Left lung (tissue), 10 donors: ENCODE measurements around the gene EXOC4. TPM values are rescaled to one million over a fixed set of nuclear protein-coding genes. Genes with fewer than 3 reads are reported as not detected.

Source experiments
- ATAC-seq: fragments of 200-7000 bp; cut with Tn5 transposase; one replicate; pipeline ENCODE4 v1.9.1; 2020; ENCODE audit warnings: moderate library complexity
- DNase-seq, 4 donors: peaks; one replicate each; pipeline ENCODE4 v3.0.0-alpha.2; 2013 to 2020
- H3K27ac ChIP-seq, 2 donors: fragments of 200-600 bp; sonication (generic) in 1 of 2; one replicate each; pipeline versions ENCODE4 v1.5.0 to v1.8.0; 2020 to 2021
- H3K27me3 ChIP-seq, 2 donors: fragments of 200-600 bp; sonication (generic) in 1 of 2; one replicate each; pipeline versions ENCODE4 v1.5.0 to v1.8.0; 2020 to 2021
- H3K36me3 ChIP-seq, 2 donors: fragments of 200-600 bp; sonication (generic) in 1 of 2; one replicate each; pipeline versions ENCODE4 v1.5.0 to v1.8.0; 2020 to 2021
- H3K4me1 ChIP-seq, 2 donors: fragments of 200-600 bp; one replicate each; pipeline ENCODE4 v1.8.0; 2021
- H3K4me3 ChIP-seq, 2 donors: fragments of 200-600 bp; sonication (generic) in 1 of 2; one replicate each; pipeline versions ENCODE4 v1.5.0 to v1.8.0; 2020 to 2021; ENCODE audit warnings: mild to moderate bottlenecking in 1 of 2
- H3K9me3 ChIP-seq, 2 donors: fragments of 200-600 bp; sonication (generic) in 1 of 2; one replicate each; pipeline versions ENCODE4 v1.5.0 to v1.8.0; 2020 to 2021
- CTCF ChIP-seq, 2 donors: fragments of 200-600 bp; sonication (generic) in 1 of 2; IDR thresholded peaks; one replicate each; pipeline versions ENCODE4 v1.5.0 to v1.8.0; 2021; ENCODE audit warnings: antibody characterized with exemption in 2 of 2
- intact Hi-C, 2 donors: fragments of 100-400 bp; cut with DNase I; formaldehyde crosslinking; loops; one replicate each; pipeline versions ENCODE4 v1.11.2 to v1.14.2; 2022
- polyA plus RNA-seq, 6 donors: library from polyadenylated mRNA; unstranded; fragments of 120-200 nt; gene quantifications; one replicate each; pipeline ENCODE4 v1.2.1, GENCODE V29; 2013; ENCODE audit not compliant: insufficient read length in 6 of 6
- total RNA-seq, 2 donors: library from RNA; stranded (reverse); fragmentation: NEBNext Ultra II Directional; extraction: Animal tissue kit (Norgen Biotek cat#: 25700); gene quantifications; one replicate each; pipeline ENCODE4 v1.2.1, GENCODE V29; 2021
- donor health status: DM: no; HTN: yes; CAD: no.
- donor health status: DM: no; HTN: no; CAD: no.

EXOC4 gene
- total and polyA plus RNA-seq, 8 donors: 52.5 to 79.4 (median 65.9) TPM

GRCh38 chr7:133919810-133920209, 666.9 kb downstream of the EXOC4 start:
- Histone ChIP-seq H3K36me3 (peaks cover 0 to 44% of the 10 kb centered on the region in 2 donors), H3K4me1 (no peaks in the 10 kb centered on the region), H3K9me3 (peaks cover 0 to 29% of the 10 kb centered on the region in 2 donors), H3K27me3 (no peaks in the 10 kb centered on the region), H3K27ac (no peak overlapping the region), H3K4me3 (no peak overlapping the region)
- intact Hi-C loops: no loop called here
- no peak for TF ChIP-seq CTCF (IDR thresholded peaks at IDR 0.05)
- no peak for DNase-seq
- ATAC-seq: no peak

- Histone ChIP-seq H3K4me3 (no peak overlapping the region), H3K4me1 (no peaks in the 10 kb centered on the region), H3K9me3 (peaks cover 0 to 29% of the 10 kb centered on the region in 2 donors), H3K36me3 (peaks cover 0 to 44% of the 10 kb centered on the region in 2 donors), H3K27ac (no peak overlapping the region), H3K27me3 (no peaks in the 10 kb centered on the region)
- intact Hi-C loops: no loop called here
- DNase-seq (no peak), ATAC-seq (no peak)
- no peak for TF ChIP-seq CTCF (IDR thresholded peaks at IDR 0.05)
These were observed 668.8 kb downstream of the EXOC4 start for GRCh38 chr7:133921635-133922182.

GRCh38 chr7:133923974-133924373, 671.1 kb downstream of the EXOC4 start:
- Histone ChIP-seq H3K36me3 (peaks cover 0 to 31% of the 10 kb centered on the region in 2 donors), H3K9me3 (peaks cover 0 to 29% of the 10 kb centered on the region in 2 donors), H3K27me3 (no peaks in the 10 kb centered on the region), H3K27ac (no peak overlapping the region), H3K4me1 (no peaks in the 10 kb centered on the region), H3K4me3 (no peak overlapping the region)
- ATAC-seq (no peak), DNase-seq (no peak)
- intact Hi-C loops: no loop called here
- no peak for TF ChIP-seq CTCF (IDR thresholded peaks at IDR 0.05)

- no peak for TF ChIP-seq CTCF (IDR thresholded peaks at IDR 0.05)
- ATAC-seq (no peak), DNase-seq (no peak)
- H3K9me3 ChIP-seq: no peaks in the 10 kb centered on the region
- H3K4me3 ChIP-seq: no peak overlapping the region
- no peaks in the 10 kb centered on the region for H3K4me1 ChIP-seq
- no peak overlapping the region for H3K27ac ChIP-seq
- H3K36me3 ChIP-seq: no peaks in the 10 kb centered on the region
- intact Hi-C loops: no loop called here
- no peaks in the 10 kb centered on the region for H3K27me3 ChIP-seq
These were observed 678.2 kb downstream of the EXOC4 start for GRCh38 chr7:133931053-133931452.

- DNase-seq (no peak), ATAC-seq (no peak)
- no peaks in the 10 kb centered on the region for H3K36me3 ChIP-seq
- no peak overlapping the region for H3K4me3 ChIP-seq
- H3K4me1 ChIP-seq: no peaks in the 10 kb centered on the region
- intact Hi-C loops: no loop called here
- no peaks in the 10 kb centered on the region for H3K9me3 ChIP-seq
- no peaks in the 10 kb centered on the region for H3K27me3 ChIP-seq
- no peak for TF ChIP-seq CTCF (IDR thresholded peaks at IDR 0.05)
- no peak overlapping the region for H3K27ac ChIP-seq
These were observed 679.7 kb downstream of the EXOC4 start for GRCh38 chr7:133932591-133932990.
